Stimulated activated naive CD4-positive, alpha-beta T cell treated with Interleukin-2 at 50 U/mL for 16 hours (primary cell): ENCODE measurements around the gene CD79A.

Source experiments
- DNase-seq: peaks from one replicate; lab custom pipeline; 2025; lab: John Stamatoyannopoulos, UW

CD79A gene

DNA sequence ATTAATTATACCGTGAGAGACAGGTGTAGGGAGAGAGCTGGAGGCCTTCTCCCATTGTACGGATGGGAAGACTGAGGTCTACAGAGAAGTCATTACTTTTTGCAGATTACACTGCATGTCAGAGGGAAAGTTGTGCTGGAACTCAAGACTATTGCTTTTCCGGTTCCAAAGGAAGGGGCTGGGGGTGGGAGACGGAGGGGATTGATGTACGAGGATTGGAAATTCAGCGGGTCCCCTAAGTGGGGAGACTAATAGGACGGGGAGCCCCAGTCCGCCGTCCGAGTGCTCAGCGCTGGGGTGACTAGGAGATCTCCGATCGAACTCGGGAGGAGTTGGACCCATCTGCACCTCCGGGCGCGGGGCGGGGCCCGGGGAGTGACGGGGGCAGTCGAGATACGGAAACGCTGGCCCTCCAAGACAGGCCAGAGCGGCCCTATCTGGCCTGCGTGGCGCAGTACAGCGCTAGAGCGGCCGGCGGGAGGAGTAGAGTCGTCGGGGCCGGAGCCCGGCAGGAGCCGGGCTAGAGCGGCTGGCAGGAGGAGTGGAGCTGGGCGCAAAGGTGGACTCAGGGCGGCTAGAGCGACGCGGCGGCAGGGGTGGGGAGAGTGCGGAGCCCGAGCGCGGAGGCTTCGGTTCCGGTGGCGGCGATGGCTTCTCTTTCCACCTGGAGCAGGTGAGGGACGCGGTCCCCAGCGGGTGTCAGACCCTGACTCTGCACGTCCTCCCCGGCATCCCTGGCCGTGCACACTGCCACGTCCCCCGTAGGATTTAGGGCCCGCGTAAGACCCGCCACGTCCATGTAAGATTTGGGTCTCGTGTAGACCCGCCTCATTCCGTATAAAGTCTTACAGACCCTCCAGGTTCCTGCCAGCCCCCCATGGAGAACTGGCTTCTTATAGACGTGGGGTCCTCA is 7.0 kb downstream of the CD79A start:
- DNase-seq, result peak; percentile 85

DNA sequence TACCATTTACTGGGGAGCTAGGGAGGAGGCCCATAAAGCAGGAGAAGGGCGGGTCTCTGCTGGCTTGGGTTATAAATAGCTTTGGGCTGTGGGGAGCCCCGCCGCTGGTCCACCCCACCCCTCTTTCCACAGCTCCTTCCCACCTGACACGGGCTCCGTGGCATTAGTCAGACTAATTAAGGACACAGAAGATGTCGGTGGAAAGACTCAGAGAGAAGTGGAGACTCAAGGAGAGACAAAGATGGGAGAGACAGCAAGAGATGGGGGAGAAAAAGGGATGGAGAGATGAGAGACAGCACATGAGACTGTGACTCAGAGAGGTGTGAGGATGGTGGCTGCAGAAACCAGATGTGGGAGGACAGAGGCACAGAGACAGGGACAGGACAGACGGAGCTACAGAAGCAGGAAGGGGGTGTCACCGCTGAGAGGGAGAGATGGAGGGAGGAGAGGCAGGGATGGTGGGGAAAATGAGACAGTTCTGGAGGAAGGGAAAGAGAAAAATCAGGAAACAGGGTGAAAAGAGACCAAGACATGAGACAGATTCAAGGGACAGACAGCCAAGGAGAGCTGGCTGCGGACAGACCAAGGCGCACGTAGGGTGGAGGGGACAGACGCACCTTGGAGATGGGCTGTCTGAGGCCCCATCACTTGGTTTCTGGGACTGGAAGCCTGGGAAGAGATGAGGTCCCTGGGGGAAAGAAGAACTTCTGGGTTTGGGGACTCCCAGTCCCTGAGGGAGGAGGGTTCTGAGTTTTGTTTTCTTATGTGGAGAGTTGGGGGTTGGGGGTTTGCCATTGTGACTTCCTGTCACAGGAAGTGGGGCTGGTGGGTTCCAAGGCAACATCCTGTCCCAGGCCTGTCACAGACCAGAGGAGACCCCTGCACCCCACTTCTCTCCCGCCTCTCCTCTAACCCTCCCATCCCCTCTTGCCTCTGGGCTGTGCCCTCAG is 10.0 kb downstream of the CD79A start:
- DNase-seq, result peak; percentile 56

DNA sequence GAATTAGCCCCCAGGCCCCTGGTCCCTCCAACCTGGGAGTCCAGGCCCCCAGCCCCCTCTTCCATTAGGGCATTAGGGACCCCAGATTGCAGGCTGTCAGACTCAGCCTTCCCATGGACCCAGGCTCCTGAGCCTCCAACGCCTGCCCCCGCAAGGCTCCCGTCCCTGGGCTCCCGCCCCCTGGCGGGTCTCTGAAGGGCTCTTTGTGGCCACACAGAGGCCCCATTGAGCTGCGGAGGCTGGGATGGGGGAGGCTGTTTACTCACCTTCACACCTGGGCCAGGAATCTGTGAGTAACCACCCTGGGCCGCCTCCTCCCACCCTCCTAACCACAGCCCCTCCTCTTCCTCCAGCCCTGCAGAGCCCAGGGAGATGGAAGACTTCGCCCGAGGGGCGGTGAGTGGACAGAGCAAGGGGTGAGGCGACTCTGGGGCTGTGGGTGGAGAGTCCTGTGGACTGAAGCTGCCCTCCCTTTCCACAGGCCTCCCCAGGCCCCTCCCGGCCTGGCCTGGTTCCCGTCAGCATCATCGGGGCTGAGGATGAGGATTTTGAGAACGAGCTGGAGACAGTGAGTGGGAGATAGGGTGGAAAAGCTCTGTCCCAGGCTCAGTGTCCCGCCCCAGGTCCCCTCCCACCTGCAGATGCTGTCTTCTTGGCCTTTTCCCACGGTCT is 10.8 kb downstream of the CD79A start:
- peak; percentile 89 for DNase-seq

DNA sequence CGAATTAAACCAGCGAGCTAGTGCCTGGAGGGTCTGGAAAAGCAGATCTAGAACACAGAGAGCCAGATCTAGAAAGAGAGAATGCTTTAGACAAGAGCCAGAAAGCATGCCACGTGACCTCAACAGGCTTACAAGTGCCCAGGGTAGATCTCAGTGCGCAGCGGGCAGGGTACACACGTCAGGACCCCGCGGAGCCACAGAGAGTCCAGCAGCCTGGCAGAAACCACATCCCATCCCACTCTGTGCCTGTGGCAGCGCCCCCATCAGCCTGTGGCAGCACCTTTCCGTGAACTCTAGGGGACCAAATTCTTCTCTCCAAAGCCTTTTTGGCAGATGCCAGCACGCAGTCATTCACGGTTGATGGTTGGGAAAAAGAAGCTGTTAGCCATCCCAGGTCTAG is 11.8 kb downstream of the CD79A start:
- no peak for DNase-seq

DNA sequence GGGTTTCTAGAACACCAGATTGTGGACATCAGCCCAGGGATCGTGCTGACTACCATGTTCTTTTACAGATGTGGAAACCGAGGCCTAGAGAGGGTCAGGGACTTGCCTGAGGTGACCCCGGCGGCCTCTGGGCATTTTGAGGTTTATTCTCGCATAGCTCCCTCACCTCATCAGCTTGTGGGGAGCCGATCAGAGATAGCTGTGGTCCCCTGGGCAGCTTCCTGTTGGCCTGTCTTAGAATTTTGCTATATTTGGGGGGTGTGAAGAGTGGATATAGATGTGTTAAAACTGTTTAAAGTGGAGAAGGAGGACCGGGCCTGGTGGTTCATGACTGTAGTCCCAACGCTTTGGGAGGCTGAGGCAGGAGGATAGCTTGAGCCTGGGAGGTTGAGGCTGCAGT is 12.8 kb downstream of the CD79A start:
- DNase-seq, result no peak

DNA sequence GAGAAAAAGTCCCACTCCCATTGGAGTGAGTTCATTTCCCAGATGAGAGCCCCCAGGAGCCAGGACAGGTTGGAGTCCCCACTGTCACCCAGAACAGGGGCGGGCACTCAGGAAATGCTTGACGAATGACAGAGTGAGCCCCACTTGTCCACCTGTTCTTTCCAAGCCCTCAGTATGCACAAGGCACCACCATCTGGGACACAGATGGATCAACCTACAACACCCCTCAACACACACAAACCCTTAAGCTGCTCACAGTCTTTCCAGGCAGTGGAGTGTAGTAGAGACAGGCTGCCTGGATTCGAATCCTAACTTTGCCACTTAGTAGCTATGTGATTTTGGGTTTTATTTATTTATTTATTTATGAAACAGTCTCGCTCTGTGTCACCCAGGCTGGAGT is 13.9 kb downstream of the CD79A start:
- no peak for DNase-seq

DNA sequence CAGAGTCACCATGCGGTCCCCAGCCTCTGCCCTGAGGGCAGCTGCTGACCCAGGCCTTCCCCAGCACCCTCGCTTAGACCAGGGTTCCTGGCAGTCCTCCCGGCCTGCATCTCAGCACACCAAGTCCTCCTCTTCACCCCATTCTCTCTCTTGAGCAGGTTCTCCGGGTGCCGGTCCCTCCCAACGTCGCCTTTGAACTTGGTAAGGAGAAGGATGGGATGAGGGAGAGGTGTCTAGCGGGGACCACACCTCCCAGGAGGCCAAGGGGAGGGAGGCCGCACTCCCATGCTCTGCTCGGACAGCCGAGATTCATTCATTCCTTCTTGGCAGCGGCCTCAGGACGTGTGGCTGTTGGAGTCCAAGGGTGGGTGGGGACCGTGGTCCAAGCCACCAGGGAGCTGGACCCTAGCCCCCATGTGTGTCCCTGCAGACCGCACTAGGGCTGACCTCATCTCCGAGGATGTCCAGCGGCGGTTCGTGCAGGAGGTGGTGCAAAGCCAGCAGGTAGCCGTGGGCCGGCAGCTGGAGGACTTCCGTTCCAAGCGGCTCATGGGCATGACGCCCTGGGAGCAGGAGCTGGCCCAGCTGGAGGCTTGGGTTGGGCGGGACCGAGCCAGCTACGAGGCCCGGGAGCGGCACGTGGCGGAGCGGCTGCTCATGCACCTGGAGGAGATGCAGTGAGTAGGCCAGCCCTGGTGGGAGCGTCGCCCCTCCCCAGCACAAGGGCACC is 15.3 kb downstream of the CD79A start:
- DNase-seq, result no peak

DNA sequence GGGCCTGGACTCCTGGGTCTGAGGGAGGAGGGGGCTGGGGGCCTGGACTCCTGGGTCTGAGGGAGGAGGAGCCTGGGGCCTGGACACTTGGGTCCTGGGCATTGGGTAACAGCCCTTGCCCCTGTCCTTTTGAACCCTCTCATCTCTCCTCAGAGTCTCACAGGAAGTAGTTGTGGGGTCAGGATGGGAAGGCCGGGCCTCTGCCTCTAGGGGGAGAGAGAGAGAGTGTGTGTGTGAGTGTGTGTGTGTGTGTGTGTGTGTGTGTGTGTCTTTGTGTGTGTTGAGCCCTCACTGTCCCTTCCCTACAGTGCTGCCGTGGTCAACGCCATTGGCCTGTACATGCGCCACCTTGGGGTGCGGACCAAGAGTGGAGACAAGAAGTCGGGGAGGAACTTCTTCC is 16.8 kb downstream of the CD79A start:
- DNase-seq, result no peak

DNA sequence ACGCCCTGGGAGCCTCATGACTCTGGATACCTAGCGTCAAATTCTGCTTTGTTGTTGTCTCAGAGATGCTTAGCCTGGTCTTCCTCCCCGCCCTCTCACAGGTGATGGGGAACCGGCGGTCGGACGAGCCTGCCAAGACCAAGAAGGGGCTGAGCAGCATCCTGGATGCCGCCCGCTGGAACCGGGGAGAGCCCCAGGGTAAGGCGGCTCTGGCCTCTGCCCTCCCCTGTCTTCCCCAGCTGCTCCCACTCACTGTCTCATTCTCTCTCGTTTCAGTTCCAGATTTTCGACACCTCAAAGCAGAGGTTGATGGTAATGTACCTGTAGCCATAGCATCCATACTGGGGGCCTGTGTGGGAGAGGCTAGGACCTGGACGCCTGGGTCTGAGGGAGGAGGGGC is 17.3 kb downstream of the CD79A start:
- DNase-seq, result no peak

DNA sequence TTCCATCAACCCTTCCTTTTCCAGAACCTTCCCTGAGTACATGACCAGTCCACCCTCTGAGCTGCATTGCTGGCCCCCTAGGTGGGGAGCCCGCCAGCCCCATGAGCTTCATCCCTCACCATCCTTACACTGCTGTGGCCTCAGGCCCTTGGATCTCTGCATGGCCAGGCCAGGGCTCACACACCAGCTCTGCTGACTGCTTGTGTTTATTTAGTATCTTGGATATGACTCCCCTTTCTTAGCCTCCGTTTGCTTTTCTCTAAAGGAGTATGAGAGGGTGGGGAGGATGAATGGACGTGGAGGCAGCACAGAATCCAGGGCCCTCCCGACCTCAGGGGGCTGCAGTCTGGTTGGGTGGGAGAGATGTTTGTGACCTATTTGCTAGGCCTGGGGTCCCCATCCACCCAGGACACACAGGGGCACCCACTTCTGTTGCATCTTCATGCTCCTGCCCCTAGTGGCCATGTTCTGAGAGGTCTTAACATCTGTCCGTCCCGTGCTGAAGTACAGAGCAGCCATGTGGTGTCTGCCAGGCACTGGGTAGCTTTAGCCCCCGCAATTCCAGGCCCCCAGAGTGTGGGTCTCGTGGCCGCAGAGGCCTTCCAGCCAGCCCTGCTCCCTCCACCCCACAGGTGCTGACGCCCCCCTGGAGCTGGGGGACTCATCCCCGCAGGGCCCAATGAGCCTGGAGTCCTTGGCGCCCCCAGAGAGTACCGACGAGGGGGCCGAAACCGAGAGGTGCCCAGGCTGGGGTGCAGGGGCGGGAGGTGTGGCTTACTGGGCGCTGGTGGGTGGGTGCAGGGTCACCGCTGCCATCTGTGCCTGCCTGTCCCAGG is 18.9 kb downstream of the CD79A start:
- no peak for DNase-seq

DNA sequence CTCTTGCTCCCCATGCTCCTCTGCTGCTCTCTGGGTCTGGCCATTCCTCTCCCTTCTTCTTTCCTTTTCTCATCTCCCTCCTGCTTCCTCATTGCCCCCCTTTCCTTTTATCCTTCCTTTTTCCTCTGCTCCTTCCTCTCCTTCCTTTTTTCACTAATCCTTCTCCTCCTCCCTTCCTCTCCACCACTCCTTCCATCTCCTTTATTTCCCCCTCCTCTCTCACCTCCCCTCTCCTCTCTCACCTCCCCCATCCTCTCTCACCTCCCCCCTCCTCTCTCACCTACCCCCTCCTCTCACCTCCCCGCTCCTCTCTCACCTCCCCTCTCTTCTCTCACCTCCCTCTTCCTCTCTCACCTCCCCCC is 19.5 kb downstream of the CD79A start:
- DNase-seq, result no peak

DNA sequence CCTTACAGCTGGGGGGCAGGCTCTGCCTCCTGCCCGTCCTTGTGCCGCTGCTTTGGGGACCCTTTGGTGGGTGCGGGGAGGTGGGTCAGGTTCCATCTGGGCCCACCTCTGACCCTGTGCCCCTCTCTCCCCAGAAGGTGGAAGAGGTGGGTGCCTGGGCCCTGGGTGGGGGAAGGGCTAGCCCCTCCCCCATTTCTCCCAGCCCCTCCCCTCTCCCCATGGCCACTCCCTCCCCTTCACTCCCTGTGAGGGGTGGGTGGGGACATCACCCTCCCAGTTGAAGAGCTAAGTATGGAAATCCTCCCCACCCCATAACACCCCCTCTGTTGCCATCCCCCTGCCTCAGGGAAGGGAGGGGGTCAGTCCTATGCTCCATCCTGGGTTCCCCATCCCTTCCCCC is 20.1 kb downstream of the CD79A start:
- DNase-seq, result no peak

DNA sequence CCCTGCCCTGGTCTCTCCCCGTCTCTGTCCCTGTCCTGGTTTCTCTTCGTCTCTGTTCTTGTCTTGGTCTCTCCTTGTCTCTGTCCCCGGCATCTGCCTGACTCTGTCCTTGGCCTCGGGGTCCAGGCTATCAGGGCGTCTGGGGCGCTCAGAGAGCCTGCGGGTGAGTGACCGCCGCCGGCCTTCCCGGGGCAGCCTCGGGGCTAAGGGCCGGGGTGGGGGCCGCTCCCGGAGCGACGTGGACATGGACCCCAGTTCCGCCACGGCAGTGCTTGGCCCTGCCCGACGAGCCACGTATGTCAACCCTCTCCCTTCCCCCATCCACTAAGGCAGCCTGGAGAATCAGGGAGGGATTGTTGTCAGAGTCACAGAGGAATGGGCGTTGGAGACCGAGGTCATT is 20.7 kb downstream of the CD79A start:
- DNase-seq, result no peak

DNA sequence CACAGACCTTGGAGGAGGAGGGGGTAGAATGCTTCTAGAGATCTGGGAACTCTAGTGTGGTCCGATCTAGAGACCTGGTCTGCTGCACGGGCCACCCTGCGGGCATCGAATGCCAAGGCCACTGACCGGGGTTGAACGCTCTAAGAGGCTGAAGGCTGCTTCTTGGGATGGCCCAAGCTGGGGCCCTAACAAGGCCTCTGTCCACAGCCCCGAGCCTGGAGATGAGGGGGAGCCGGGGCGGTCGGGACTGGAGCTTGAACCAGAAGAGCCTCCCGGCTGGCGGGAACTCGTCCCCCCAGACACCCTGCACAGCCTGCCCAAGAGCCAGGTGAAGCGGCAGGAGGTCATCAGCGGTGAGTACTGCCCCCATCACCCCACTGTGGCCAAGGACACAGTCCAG is 21.2 kb downstream of the CD79A start:
- DNase-seq, result no peak

DNA sequence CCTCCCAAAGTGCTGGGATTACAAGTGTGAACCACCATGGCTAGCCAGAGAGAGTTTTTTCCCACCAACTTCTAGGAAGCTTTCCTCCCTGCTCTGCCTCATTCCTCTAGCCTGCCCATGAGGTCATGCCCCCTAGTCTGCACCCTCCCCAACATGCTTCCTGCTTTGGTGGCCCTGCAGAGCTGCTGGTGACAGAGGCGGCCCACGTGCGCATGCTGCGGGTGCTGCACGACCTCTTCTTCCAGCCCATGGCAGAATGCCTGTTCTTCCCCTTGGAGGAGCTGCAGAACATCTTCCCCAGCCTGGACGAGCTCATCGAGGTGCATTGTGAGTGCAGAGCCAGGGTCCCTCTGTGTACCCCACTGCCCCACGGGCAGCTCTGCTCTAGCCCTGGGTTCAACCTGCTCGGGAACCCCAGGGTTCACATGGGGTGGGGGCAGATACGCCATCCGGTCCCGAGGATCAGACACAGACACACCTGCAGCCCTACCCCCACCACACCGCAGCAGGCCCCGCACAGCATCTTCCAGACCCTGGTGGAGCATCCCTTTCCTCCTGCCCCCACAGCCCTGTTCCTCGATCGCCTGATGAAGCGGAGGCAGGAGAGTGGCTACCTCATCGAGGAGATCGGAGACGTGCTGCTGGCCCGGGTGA is 24.8 kb downstream of the CD79A start:
- DNase-seq, result no peak

DNA sequence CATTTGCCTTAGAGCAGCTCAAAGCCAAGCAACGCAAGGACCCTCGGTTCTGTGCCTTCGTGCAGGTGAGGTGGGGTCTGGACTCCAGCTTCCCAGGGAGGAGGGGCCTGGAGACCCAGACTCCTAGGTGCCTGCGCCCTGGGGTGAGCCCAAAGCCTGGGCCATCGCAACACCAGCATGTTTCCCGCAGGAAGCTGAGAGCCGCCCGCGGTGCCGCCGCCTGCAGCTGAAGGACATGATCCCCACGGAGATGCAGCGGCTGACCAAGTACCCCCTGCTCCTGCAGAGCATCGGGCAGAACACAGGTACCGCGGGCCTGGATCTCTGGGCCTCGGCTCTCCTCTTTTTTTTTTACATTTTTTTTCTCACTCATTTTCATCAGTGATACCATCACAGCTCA is 25.5 kb downstream of the CD79A start:
- DNase-seq, result no peak

DNA sequence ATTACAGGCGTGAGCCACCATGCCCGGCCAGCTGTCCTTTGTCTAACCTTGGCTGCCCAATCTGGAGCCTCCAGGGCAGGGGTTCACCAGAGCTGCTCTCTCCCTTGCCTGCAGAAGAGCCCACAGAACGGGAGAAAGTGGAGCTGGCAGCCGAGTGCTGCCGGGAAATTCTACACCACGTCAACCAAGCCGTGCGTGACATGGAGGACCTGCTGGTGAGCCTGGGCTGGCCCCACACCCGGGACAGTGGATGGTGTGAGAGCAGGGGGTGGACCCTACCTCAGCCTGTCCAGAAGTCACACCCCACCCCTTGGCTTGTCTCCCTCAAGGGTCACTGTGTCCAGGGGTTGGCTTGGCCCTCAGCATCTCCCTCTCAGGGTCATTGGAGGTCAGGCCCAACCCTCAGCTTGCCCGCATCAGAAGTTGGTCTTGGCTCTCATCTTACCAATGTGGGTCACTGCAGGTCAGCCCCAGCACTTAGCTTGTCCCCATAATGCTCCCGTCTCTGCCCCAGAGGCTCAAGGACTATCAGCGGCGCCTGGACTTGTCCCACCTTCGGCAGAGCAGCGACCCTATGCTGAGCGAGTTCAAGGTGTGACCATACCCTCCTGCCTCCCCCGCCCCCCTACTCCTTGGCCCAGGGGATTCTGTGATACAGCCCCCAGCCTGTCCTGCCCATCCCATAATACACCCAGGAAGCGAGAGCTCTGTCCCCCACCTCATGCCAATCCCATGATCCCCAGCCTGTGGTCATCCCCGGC is 26.3 kb downstream of the CD79A start:
- DNase-seq, result no peak

DNA sequence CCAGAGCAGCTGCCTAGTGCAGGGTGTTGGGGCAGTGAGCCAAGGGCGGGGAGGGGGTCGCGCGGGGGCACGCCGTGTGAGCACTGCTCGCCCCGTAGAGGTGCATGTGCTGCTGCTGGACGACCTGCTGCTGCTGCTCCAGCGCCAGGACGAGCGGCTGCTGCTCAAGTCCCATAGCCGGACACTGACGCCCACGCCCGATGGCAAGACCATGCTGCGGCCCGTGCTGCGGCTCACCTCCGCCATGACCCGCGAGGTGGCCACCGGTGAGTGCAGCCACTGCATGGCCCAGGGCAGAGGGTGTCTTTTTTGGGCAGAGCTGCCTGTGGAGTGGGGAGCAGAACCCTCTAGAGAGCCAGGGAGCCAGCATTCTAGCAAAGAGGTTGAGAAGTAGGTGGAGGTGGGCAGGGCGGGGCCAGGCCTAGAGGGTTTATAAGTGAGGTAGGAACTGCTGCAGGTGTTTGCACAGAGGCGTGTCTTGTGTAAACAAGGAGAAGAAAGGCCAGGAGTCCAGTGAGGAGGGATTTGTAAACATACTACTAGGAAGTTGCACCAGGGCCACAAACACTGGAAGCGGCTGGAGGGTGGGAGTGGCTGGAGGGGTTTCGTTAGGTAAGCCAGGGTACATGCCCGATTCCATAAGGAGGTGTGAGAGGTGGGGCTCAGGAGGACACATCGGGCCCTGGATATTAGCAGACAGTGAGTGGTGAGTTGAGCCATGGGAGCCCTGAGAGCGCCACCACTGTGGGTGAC is 27.2 kb downstream of the CD79A start:
- no peak for DNase-seq
